GM12878 (cell line): ENCODE measurements around the gene NRAS.

ENCODE experiments used
- BCL11A ChIP-seq: IDR thresholded peaks from 2 replicates; pipeline ENCODE4 v1.6.1; 2011; ENCODE audit warnings: low read depth, low read length
- CHD2 ChIP-seq: IDR thresholded peaks from 2 replicates; pipeline ENCODE4 v1.6.1; 2011; ENCODE audit warnings: low read depth, low read length, improper control_type of control experiment, borderline replicate concordance
- CTCF ChIP-seq, 3 experiments: IDR thresholded peaks in 2 of 3; conservative IDR thresholded peaks in 1 of 3; 2 replicates each; pipeline ENCODE4 v1.5.1; 2011; ENCODE audit warnings: low read depth in 3 of 3, low read length in 3 of 3, mild to moderate bottlenecking in 3 of 3, control low read depth in 2 of 3, moderate library complexity in 2 of 3, inconsistent platforms in 1 of 3, mixed read lengths in 1 of 3; ENCODE audit not compliant: control insufficient read depth in 2 of 3, insufficient read depth in 1 of 3; ENCODE audit errors: extremely low read depth in 1 of 3
- ETV6 ChIP-seq, 2 experiments: fragments of 450-650 bp in 1 of 2; IDR thresholded peaks in 1 of 2; conservative IDR thresholded peaks in 1 of 2; 2 replicates each; pipeline ENCODE4 v1.6.1; 2014; ENCODE audit warnings: antibody characterized with exemption in 1 of 2, borderline replicate concordance in 1 of 2, low read depth in 1 of 2, mild to moderate bottlenecking in 1 of 2, moderate library complexity in 1 of 2
- GABPA ChIP-seq: IDR thresholded peaks from 2 replicates; pipeline ENCODE4 v1.6.1; 2014; ENCODE audit warnings: antibody characterized with exemption, low read depth, mild to moderate bottlenecking, inconsistent platforms
- POLR2AphosphoS5 ChIP-seq: IDR thresholded peaks from 2 replicates; pipeline ENCODE4 v1.6.1; 2011; ENCODE audit warnings: mild to moderate bottlenecking, low read length, inconsistent platforms
- SREBF2 ChIP-seq: IDR thresholded peaks from 2 replicates; pipeline ENCODE4 v1.6.1; 2012; ENCODE audit warnings: mild to moderate bottlenecking, low read length
- TCF7 ChIP-seq: IDR thresholded peaks from 2 replicates; pipeline ENCODE4 v1.6.1; 2014; ENCODE audit warnings: antibody characterized with exemption, borderline replicate concordance
- ZNF592 ChIP-seq: fragments of 450-650 bp; IDR thresholded peaks from 2 replicates; pipeline ENCODE4 v1.6.1; 2017; ENCODE audit warnings: mild to moderate bottlenecking, moderate library complexity

DNA sequence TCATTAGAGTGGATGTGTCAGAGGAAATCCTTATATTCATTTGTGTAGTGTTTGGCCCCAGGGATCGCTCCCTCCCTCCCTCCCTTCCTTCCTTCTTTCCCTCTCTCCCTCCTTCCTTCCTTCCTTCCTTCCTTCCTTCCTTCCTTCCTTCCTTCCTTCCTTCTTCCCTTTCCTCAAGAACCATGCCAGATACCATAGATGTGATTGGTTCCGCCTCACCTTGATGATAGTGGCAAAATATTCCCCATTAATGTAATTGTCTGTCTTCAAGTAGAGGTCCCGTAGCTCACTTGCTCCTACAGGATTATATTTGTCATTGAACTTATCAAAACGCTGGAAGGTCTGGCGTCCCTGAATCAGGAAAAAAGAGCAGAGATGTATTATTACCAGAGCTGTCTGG, 38.9 kb downstream of the NRAS start:
- TF ChIP-seq POLR2AphosphoS5: no peak
- no peak for TF ChIP-seq GABPA
- TF ChIP-seq ZNF592: no peak
- no peak for TF ChIP-seq CTCF (IDR thresholded peaks at IDR 0.05 in 2 of 3, conservative IDR thresholded peaks at IDR 0.05 in 1 of 3; ENCODE audit: control insufficient read depth in 2 of 3, extremely low read depth in 1 of 3, insufficient read depth in 1 of 3, low read depth in 3 of 3, low read length in 3 of 3)
- no peak for TF ChIP-seq TCF7
- no peak for TF ChIP-seq ETV6 (conservative IDR thresholded peaks at IDR 0.05 in 1 of 2, IDR thresholded peaks at IDR 0.05 in 1 of 2; ENCODE audit: borderline replicate concordance in 1 of 2, low read depth in 1 of 2)
- TF ChIP-seq BCL11A: no peak
- TF ChIP-seq CHD2: no peak
- TF ChIP-seq SREBF2: no peak
